HK-2 (cell line): Measurements from ENCODE around the gene GLUL.
"Not testable (repeated sequence)": the region's sequence is repeated elsewhere in the genome, so short reads cannot be mapped to it uniquely, and the experiment has no call there.

Experiments
- DNase-seq: peaks from one replicate; pipeline ENCODE4 v3.0.0-alpha.2; 2018; ENCODE audit not compliant: unreplicated experiment

The GLUL gene

DNA sequence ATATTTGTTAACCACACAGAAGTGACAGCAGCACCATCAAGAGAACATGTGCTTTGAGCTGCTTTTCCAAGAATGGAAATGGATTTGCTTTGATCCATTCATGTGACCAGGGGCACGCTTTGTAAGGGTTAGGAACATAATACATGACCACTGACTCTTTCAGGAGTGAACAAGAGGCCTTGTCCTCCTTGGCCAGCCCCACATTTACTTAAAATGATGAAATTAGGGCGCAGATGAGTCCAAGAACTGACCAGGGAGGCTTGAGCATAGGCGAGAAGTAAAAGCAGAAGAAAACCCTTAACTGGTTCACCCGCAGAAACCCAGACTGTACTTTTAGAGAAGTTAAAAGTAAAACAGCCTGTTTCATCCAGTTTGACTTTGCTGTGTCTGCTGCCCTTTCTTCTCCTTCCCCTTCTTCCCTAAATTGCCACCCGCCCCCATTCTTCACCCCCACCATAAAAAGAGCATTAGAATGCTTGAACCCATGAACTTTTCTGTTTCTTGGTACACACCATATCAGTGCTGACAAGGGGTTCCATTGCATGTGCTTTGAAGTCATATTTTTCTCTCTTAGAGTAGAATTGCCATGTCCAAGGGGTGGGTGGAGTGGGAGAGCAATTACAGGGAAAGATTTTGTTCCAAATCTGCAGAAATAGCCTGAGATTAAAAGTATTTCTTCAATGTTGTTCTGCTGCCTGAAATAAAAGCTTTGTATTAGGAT lies 2.6 kb upstream of the GLUL start:
- no peak for DNase-seq

DNA sequence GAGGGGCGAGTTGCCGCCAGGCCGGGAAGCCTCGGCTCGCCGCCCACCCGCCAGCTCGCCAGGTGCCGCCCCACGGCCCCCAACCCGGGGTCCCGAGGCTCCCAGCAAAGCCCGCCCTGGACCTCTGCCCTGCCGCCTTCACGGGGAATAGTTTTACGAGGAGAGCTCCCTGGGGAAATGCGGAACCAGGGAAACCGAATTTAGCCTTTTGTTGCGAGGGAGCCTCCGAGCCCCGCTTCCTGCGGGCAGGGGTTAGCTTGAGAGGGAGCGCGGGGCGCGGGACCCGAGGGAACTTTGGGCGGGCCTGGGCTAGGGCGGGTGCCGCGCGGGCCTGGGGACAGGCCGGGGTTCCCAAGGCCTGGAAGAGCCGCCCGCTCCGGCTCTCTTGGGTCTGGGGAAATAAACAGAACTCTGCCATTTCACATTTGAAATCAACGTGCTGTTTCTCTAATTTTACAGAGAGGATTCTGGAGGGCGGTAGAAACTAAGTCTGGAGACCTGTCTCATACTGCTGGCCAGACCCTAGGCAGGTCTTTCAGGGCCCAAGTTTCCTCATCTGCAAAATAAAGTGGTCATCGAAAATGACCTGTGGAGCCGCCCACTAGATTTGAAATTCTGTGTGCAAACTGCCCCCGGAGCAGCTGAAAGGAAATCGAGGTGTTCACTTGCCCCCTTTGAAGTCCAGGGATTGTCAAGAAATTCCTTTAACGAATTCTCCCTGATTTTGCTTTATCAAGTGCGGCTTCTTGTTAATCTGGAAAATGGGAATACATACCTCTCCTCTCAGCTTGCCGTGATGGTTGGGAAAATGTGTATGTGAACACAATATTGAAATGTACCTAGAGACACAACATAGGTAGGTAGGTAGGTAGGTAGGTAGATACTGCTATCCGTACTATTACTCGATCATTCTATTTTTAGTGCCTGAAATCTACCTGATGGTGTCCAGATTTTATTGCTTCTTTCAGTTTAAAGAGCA lies 749 bp upstream of the GLUL start:
- DNase-seq, result no peak

DNA sequence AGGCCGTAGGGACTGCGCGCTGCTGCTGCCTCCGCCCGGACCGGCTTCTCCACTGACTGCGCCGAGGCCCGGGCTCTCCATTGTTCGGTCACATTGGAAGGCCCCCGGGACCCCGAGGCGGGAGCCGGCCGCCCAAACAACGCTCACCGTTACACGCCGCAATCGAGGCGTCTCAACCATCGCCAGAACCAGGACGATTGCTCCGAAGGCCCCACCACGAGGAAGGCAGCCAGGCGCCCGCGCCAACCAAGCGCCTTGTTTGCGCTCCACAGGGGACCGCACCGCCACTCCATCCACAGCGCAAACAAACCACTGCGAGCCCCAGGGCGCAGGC lies 595 bp downstream of the GLUL start:
- no peak for DNase-seq

DNA sequence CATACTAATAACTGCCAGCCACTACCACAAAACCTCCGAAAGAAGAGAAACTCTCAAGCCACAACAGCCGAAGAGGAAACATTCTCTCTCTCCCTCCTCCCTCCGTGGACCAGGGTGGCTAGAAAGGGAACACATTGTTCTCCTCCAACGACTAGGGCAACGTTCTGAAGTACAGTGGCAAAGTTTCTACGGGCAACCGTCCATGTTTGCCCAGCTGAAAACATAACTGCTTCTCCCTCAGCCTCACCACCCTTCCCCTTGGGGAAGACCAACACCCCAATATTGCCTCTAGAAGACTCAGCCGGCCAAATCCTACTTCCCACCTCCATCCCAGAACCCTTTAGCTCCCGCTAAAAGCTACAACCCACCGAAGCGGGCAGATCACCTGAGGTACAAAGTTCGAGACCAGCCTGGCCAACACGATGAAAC lies 2.0 kb downstream of the GLUL start:
- no peak for DNase-seq

DNA sequence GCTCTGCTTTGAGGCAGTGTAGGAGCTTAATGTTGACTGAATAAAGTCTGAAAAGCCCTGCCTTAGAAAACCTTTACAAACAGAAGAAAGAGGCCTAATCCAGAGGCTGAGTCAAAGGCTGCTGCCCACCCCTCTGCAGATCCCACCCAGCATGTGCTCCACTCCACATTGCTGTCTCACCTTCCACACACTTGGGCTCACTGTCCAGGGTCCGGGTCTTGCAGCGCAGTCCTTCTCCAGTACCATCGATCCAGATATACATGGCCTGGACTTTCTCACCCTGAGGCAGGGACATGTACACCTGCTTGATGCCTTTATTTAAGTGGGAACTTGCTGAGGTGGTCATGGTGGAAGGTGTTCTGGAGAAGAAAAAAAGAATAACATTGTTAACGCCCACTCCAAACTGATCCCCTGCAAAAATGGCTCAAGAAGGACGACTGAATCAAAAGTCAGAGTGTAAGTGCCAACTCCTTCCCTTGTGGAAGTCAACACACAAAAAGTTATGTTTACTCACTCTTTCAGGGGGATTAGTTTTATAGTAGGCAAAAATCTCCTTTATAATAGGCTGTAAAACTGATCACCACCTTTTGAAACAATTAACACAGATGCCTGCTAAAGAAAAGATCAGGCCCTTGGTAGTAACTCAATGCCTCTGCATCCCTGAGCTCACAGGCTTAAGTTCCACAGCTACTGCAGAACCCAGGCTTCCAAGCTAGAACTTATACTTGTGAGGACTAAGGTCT lies 3.0 kb downstream of the GLUL start:
- DNase-seq, result no peak

DNA sequence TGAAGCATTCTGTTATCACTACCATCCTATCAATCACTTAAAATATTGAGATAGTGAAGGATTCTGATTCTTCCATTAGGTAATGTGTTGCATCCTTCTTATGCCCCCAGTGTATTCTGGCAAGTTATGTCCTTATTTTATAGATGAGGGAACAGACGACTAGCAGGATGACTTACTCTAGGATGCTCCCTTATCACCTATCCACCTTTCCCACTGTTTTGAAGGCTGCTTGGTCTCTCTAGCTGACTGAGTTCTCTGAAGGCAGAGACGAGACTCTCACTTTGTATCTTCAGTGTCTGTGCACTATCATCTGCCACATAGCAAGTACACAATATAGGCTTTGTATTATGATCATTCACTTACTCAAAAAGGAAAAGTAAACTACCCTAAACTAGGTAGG lies 4.0 kb downstream of the GLUL start:
- no peak for DNase-seq

DNA sequence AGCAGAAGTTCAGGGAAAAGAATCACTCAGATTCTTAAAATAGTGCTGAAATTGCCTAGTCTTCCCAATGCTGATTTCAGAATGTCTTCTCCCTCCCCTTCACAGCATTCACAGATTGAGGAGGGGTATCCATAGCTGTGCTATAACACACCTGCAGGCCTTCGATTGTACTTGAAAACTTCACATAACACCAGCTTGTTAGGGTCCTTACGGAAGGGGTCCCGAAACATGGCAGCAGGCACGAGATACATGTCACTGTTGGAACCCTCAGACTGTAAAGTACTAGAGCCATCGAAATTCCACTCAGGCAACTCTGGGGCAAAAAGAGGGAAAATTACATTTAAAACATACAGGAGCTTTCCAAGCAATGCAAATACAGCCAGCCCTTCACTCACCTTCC lies 4.6 kb downstream of the GLUL start:
- no peak for DNase-seq

DNA sequence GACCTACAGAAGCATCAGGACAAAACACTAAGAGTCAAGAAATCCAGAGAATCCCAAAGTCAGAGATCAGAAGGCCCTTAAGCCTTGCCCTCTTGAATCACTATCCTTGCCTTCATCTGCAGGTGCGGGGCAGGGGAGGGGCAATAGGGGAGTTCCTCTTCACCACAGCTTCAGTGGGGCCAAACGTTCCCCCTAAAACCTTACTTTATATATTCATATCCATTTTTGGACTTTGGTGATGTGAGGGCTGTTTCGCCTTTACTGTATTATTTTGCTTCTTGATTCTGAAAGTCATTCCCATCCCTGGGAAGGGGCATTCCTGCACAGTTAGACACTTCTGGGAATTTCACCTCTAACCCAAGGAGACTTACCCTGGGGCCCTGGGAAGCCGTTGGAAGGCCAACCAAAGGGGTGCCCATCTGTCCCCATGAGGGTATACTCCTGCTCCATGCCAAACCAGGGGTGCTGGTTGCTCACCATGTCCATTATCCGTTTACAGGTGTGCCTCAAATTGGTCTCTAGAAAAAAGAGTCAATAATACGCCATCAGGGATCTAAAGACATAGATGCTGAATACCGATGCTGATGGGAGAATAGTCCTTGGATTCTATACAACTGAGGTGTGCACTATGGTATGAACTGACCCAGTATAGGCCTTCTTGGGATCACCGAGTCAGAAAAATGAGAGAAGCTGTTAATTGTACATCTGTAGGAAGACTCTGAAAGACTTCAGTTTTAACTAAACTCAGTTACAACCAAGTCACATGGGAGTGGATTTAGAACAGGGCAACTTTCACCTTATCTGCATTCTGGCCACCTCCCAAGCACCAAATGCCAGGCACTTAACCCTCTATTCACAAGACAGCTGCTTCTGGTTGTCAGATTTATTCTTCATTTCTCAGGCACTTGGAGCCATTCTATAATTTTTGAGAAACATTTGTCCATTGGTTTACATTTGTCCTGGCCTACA lies 5.4 kb downstream of the GLUL start:
- no peak for DNase-seq

DNA sequence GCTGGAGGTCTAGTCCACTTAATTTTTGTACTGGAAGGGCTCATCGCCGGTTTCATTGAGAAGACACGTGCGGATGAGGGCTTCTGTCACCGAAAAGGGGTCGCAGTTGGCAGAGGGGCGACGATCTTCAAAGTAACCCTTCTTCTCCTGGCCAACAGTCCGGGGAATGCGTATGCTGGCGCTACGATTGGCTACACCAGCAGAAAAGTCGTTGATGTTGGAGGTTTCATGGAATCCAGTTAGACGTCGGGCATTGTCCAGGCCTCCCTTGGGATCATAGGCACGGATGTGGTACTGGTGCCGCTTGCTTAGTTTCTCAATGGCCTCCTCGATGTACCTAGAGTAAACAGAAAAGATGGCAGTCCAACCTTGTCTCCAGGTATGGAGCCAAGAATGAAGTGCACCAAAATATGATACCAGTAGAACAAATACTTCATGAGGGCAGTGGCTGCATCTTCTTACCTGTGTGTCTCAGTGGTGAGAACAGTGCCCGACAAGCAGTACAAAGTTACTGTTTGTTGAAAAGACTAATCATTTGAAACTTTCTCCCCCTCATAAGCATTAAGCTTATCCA lies 7.1 kb downstream of the GLUL start:
- no peak for DNase-seq

DNA sequence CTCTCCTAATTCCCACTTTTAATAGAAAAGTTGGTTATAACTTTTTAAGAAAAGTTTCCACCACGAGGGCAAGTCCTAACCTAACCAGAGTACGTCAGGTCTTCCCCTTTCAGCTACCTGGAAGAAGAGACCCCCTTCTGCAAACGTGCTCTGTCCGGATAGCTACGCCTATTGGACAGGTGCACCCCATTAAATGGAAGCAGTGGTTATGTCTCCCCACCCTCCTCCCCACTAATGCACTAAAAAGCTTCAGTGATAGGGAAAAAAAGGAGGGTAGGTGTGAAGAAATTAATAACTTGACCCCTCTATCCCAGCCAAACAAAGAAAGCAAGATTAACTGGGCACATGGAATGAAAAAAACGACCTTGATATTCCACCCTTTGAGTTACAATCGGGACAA lies 7.7 kb downstream of the GLUL start:
- no peak for DNase-seq

DNA sequence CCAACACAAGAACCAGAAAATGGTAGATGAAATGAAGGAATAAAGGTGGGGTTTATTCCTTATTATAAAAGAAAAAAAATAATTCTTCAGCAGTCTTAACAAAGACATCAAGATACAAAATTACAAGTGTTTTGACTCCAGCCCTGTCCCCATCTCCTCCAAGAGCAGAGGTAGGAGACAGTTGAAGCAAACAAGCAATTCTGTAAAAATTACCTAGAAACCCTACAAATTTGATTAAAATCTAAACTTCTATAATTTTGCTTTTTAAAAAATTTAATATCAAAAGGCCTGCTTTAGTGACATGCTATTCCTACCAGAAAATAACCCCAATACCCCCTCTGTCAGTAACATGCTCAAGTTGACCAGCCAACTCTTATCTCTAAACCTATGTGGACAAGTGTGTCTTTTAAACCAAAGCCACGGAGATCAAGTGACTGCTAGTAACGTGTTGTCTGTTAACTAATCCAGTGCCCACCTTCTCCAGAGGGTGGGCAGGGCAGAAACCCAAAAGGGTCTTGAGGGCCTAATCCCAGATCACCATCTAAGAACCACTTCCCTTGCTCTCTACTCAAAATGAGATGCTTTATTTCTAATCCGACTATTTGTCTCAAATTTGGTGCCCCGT lies 8.4 kb downstream of the GLUL start:
- DNase-seq, result no peak

DNA sequence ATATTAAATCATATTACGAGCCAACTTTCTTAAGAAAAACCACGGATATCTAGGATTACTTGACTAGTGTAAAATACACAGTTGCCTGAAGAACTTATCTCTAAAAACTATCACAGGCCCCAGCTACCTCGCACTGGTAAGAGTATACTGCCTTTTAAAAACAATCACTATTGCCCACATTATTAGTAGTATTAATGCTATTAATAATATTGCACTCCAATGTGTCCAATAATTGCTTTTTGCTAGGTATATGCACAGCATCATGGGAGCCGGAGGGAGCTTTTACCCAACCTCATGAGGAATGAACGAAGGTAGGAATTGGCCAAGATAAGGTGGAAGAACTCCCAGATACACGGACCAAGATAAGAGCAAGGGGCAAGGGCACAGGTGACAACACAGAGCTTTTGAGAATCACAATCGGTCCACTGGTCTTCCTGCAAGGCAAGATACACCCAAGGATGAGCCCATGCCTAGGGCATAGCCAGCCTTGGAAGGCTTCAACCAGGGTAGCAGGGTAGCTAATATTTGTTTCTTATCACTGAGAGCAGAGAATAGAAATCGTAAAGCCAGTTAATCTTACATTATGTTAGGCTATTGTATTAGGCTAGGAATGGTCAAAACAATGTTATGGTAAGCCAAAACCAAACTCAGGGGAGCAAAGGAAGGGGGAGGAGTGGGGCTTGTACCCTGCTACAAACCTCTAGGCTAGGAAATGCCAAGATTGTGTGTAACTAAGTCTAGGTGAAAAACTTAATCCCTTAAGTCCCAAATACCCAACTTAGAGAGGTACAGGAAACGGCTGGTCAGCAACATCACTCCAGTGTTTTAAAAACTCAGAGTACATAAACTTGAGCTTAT lies 9.4 kb downstream of the GLUL start:
- DNase-seq, result no peak

DNA sequence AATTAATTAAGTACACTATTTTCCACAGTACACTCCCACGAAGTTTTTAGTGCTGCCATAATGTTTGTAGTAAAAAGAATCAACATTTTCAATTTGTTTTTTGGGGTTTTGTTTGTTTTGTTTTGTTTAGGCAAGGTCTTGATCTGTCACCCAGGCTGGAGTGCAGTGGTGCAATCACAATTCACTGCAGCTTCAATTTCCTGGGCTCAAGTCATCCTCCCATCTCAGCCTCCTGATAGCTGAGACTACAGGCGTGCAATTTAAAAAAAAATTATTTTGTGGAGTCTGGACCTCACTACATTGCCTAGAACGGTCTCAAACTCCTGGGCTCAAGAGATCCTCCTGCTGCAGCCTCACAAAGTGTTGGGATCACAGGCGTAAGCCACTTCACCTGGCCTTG lies 11.4 kb downstream of the GLUL start:
- DNase-seq, result no peak

DNA sequence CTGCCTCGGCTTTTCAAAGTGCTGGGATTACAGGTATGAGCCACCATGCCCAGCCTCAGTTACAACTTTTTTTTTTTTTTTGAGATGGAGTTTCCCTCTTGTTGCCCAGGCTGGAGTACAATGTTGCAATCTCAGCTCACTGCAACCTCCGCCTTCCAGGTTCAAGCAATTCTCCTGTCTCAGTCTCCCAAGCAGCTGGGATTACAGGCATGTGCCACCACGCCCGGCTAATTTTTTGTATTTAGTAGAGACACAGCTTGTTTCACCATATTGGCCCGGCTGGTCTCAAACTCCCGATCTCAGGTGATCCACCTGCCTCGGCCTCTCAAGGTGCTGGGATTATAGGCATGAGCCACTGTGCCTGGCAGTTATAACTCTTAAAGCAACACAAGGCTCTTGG lies 11.8 kb downstream of the GLUL start:
- not testable (repeated sequence) for DNase-seq

DNA sequence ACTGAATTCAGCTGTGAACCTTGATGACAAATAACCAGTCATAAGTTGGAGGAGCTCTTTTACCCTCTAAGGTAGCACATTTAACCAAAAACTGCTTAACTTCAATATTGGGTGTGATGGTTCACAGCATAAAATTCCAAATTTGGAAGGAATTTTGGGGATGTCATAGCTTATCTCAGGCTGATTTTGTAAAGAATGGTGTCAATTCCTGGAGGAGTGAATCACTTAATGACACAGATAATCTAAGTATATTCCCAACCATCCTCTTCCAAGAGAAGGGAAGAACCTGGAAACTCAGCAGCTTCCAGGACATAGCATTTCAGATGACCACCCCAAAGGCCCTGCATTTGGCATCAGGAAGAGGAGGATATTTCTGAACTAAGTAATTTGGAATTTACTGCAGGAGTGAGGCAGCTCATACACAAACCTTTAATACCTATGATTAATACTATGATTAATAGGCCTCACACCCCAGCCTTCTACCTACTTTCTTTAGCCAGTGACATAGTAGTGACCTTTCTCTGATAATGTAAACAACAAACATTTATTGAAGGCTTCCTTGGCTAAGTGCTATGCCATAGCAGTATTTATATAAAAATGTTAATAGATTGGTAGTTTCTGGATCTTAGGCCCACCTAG lies 14.5 kb downstream of the GLUL start:
- no peak for DNase-seq

DNA sequence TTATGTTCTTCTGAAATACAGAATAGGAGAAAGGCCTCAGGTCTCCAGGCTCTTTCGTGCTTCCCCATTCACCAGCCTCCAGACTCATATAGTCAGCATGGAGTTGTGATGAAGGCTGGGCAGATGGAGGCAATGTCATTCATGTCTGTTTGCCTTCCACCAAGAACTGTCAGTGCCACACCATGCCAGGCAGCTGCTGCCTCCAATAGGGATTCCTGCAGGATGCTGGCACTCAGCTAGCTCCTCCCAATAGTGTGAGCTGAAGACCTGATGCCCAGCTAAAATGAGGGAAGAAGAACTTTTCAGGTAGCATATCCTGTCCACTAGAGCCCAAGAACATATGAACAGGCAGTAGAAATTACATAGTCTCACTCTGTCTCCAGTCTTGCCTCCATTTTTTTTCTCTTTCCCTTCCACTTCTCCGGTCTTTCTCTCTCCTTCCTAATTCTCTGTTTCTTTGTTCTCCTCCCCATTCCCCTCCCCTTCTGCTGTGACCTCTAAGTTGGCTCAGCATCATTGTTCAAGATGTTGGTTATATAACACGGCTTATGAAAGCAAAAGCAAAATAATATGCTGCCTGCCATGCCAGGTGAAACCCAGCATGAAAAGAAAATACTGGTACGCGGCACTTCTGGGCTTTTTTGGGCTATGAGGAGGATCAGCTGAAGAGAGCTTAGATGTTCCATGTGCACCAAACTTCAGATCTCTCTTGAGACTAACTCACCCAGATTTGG lies 17.3 kb downstream of the GLUL start:
- no peak for DNase-seq

DNA sequence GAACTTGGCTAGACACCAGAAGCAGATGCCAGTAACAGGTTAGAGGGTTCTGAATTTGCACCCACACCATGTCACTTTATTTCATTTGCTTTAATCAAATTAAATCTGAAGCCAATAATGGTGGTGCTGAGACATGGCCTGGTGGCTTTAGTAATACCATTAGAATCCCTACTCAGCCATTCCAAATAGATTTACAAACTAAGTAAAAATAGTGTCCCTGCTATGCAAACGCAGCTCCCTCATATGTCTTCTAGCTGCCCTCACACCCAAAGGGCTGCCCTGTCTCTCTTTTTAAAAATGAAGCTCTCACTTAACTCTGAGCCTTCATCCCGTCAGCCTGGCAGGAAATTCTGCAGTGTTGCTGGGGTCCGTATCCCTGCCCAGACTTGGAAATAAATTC lies 21.1 kb downstream of the GLUL start:
- no peak for DNase-seq

DNA sequence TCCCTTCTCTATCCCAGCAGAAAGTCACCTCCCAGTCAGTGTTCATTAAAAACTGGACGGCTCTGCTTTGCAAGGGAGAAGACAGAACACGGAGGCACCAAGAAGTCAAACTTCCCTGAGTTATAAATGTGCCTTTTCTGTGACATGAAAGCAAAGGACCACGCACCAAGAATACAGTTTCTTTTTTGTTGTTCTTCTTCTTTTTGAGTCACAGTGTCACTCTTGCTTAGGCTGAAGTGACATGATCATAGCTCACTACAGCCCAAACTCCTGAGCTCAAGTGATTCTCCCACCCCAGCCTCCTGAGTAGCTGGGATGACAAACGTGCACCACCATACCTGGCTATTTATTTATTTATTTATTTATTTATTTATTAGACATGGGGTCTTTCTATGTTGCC lies 22.7 kb downstream of the GLUL start:
- no peak for DNase-seq
